OCI-LY1 (cell line): ENCODE data around the gene KXD1.

Experiments
- H2AFZ ChIP-seq: fragments of 200-600 bp; sonication (generic), shearing (Covaris generic); 2 replicates; pipeline ENCODE4 v1.6.0; 2014; ENCODE audit warnings: antibody characterized with exemption, mild to moderate bottlenecking, low read length
- H3F3A ChIP-seq: fragments of 200-600 bp; sonication (generic), shearing (Covaris generic); 2 replicates; pipeline ENCODE4 v1.6.0; 2014; ENCODE audit warnings: mild to moderate bottlenecking, antibody characterized with exemption, low read length, moderate library complexity; ENCODE audit not compliant: insufficient read depth
- H3K27ac ChIP-seq: fragments of 200-600 bp; sonication (generic); 2 replicates; pipeline ENCODE4 v1.5.1; 2014; ENCODE audit warnings: low read length, mixed run types, mild to moderate bottlenecking, low read depth; ENCODE audit not compliant: poor library complexity, severe bottlenecking
- H3K27me3 ChIP-seq: fragments of 200-600 bp; sonication (generic); 2 replicates; pipeline ENCODE4 v1.6.0; 2014; ENCODE audit warnings: antibody characterized with exemption, mild to moderate bottlenecking, low read length, moderate library complexity; ENCODE audit not compliant: insufficient read depth
- H3K36me3 ChIP-seq: fragments of 200-600 bp; sonication (generic); 2 replicates; pipeline ENCODE4 v1.6.1; 2014; ENCODE audit warnings: mild to moderate bottlenecking, antibody characterized with exemption, low read length, moderate library complexity, mixed read lengths; ENCODE audit not compliant: insufficient read depth
- H3K4me1 ChIP-seq: fragments of 200-600 bp; sonication (generic); 2 replicates; pipeline ENCODE4 v1.5.1; 2014; ENCODE audit warnings: mild to moderate bottlenecking, low read length, moderate library complexity; ENCODE audit not compliant: insufficient read depth, severe bottlenecking
- H3K4me2 ChIP-seq: fragments of 200-600 bp; sonication (generic), shearing (Covaris generic); 2 replicates; pipeline ENCODE4 v1.6.1; 2014; ENCODE audit warnings: low read length
- H3K4me3 ChIP-seq: fragments of 200-600 bp; sonication (generic); 2 replicates; pipeline ENCODE4 v1.5.1; 2014; ENCODE audit warnings: low read length, low read depth, mild to moderate bottlenecking, mixed read lengths; ENCODE audit not compliant: poor library complexity, severe bottlenecking
- H3K79me2 ChIP-seq: fragments of 200-600 bp; shearing (Covaris generic); 2 replicates; pipeline ENCODE4 v1.6.1; 2016; ENCODE audit warnings: mixed run types, low read length, mixed read lengths; ENCODE audit not compliant: insufficient read depth
- H3K9ac ChIP-seq: fragments of 200-600 bp; sonication (generic), shearing (Covaris generic); 2 replicates; pipeline ENCODE4 v1.6.1; 2014; ENCODE audit warnings: mild to moderate bottlenecking, low read length, mixed read lengths
- H3K9me2 ChIP-seq: fragments of 200-600 bp; sonication (generic), shearing (Covaris generic); 2 replicates; pipeline ENCODE4 v1.6.1; 2014; ENCODE audit warnings: low read depth, mild to moderate bottlenecking, low read length, mixed read lengths
- H3K9me3 ChIP-seq: fragments of 200-600 bp; shearing (Covaris generic); 2 replicates; pipeline ENCODE4 v1.6.1; 2014; ENCODE audit warnings: low read length, mixed read lengths
- H4K20me1 ChIP-seq: fragments of 200-600 bp; sonication (generic), shearing (Covaris generic); 2 replicates; pipeline ENCODE4 v1.6.0; 2016; ENCODE audit warnings: mild to moderate bottlenecking, low read length; ENCODE audit not compliant: insufficient read depth
- EZH2 ChIP-seq: fragments of 200-600 bp; sonication (generic), shearing (Covaris generic); IDR thresholded peaks from 2 replicates; pipeline ENCODE4 v1.8.0; 2017; ENCODE audit warnings: borderline replicate concordance, mixed run types, mild to moderate bottlenecking, antibody characterized with exemption, low read length, moderate library complexity, mixed read lengths
- TF ChIP-seq, protein P1 (sequence below): fragments of 200-600 bp; sonication (generic), shearing (Covaris generic); IDR thresholded peaks from 2 replicates; pipeline ENCODE4 v1.5.1; 2017; ENCODE audit warnings: mild to moderate bottlenecking, antibody characterized with exemption, low read length, moderate library complexity, mixed read lengths

KXD1 gene

GRCh38 chr19:18531485-18531884 is 26.2 kb upstream of the KXD1 start:
- H2AFZ ChIP-seq, result no peak overlapping the region
- H3K9me3 ChIP-seq, result no peaks in the 10 kb centered on the region
- H3K4me1 ChIP-seq, result no peaks in the 10 kb centered on the region
- no peaks in the 10 kb centered on the region for H3K27me3 ChIP-seq
- H3K4me2 ChIP-seq, result no peak overlapping the region
- H3K4me3 ChIP-seq, result no peak overlapping the region
- TF ChIP-seq, protein P1, sequence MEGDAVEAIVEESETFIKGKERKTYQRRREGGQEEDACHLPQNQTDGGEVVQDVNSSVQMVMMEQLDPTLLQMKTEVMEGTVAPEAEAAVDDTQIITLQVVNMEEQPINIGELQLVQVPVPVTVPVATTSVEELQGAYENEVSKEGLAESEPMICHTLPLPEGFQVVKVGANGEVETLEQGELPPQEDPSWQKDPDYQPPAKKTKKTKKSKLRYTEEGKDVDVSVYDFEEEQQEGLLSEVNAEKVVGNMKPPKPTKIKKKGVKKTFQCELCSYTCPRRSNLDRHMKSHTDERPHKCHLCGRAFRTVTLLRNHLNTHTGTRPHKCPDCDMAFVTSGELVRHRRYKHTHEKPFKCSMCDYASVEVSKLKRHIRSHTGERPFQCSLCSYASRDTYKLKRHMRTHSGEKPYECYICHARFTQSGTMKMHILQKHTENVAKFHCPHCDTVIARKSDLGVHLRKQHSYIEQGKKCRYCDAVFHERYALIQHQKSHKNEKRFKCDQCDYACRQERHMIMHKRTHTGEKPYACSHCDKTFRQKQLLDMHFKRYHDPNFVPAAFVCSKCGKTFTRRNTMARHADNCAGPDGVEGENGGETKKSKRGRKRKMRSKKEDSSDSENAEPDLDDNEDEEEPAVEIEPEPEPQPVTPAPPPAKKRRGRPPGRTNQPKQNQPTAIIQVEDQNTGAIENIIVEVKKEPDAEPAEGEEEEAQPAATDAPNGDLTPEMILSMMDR, result no peak
- TF ChIP-seq EZH2, result no peak
- no peaks in the 10 kb centered on the region for H4K20me1 ChIP-seq
- H3K79me2 ChIP-seq, result no peaks in the 10 kb centered on the region
- no peak overlapping the region for H3K27ac ChIP-seq
- peaks cover 23% of the 10 kb centered on the region for H3K36me3 ChIP-seq
- H3F3A ChIP-seq, result no peaks in the 10 kb centered on the region
- no peaks in the 10 kb centered on the region for H3K9me2 ChIP-seq
- no peak overlapping the region for H3K9ac ChIP-seq

DNA sequence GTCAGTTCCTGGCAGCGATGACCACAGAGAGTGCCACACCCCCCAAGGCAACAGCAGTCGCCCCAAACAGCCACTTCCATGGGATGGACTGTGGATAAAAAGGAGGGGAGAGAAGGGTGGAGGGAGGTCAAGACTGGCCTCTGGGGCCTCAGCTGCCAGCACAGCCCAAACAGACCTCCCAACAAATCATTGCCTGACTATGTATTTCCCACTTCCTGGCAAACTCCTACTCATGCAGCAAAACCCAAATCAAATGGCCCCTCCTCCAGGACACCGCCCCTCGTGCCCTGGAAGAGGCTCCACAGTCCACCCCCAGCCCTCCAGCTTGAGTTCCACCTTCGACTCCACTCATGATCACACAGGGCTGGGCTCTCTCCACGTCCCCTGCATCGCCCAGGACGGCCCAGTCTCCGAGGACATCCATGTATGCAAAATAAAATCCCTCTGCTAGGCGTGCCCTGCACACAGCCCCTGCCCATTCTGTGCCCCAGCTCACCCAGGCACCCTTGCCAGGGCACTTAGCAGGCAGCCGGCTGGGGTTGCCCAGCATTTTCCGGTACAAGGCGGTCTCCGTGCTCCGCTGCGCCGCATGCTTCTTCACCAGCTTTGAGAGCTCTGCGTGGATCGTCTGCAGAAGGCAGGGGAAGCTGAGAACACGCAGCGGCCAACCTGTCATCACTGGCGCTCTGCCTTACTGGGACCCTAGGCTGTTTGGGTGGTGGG is 25.3 kb upstream of the KXD1 start:
- Histone ChIP-seq H3K27me3 (no peaks in the 10 kb centered on the region), H3F3A (no peaks in the 10 kb centered on the region), H3K9ac (no peak overlapping the region), H3K27ac (no peak overlapping the region), H3K4me1 (no peaks in the 10 kb centered on the region), H3K79me2 (no peaks in the 10 kb centered on the region), H3K4me2 (no peak overlapping the region), H4K20me1 (no peaks in the 10 kb centered on the region), H3K36me3 (peaks cover 31% of the 10 kb centered on the region), H3K9me2 (no peaks in the 10 kb centered on the region), H3K4me3 (no peak overlapping the region), H2AFZ (no peak overlapping the region), H3K9me3 (no peaks in the 10 kb centered on the region)
- no peak for TF ChIP-seq EZH2
- TF ChIP-seq, protein P1, result no peak

- H3K27me3 ChIP-seq, result no peaks in the 10 kb centered on the region
- H3K36me3 ChIP-seq, result peaks cover 38% of the 10 kb centered on the region
- TF ChIP-seq, protein P1, result no peak
- no peak for TF ChIP-seq EZH2
Observed at GRCh38 chr19:18533058-18533457, 24.6 kb upstream of the KXD1 start.

More at GRCh38 chr19:18533058-18533457, 24.6 kb upstream of the KXD1 start:
- no peaks in the 10 kb centered on the region for H3K79me2 ChIP-seq
- no peaks in the 10 kb centered on the region for H3K9me2 ChIP-seq
- H3K9ac ChIP-seq, result no peak overlapping the region
- no peak overlapping the region for H3K27ac ChIP-seq
- H3K4me3 ChIP-seq, result no peak overlapping the region
- no peaks in the 10 kb centered on the region for H4K20me1 ChIP-seq
- H3K4me2 ChIP-seq, result no peak overlapping the region
- no peaks in the 10 kb centered on the region for H3F3A ChIP-seq
- H2AFZ ChIP-seq, result no peak overlapping the region
- H3K9me3 ChIP-seq, result no peaks in the 10 kb centered on the region
- no peaks in the 10 kb centered on the region for H3K4me1 ChIP-seq
